Caco-2 (cell line): Measurements from ENCODE around the gene ZC3H12A. TPM values are rescaled to one million over a fixed set of nuclear protein-coding genes. Genes with fewer than 3 reads are reported as not detected.
"Not testable (repeated sequence)": the region's sequence is repeated elsewhere in the genome, so short reads cannot be mapped to it uniquely, and the experiment has no call there.

Experiments
- BruUV-seq: library from RNA; stranded (reverse); fragments of 400-500 nt; replicated peaks from 2 replicates; lab custom pipeline; 2021; lab: Mats Ljungman, UMichigan
- CTCF ChIA-PET: fragments of 300-600 bp; sonication (Branson Sonifier 250); formaldehyde crosslinking; loops from one replicate; lab custom pipeline; 2022; ENCODE audit warnings: antibody characterized with exemption; lab: Charles Lee
- POLR2A ChIA-PET: fragments of 300-600 bp; sonication (Branson Sonifier 250); formaldehyde crosslinking; loops from one replicate; lab custom pipeline; 2022; ENCODE audit warnings: antibody characterized with exemption; lab: Charles Lee
- DNase-seq, 2 experiments: peaks; one replicate each; pipeline versions ENCODE4 v3.0.0 to v3.0.0-alpha.2; 2020 to 2022
- H3K27me3 ChIP-seq: replicated peaks from 2 replicates; pipeline ENCODE4 v1.6.0; 2011; ENCODE audit warnings: low read length; ENCODE audit not compliant: control insufficient read depth, insufficient read depth
- H3K36me3 ChIP-seq: 2 replicates; pipeline ENCODE4 v1.5.1; 2011; ENCODE audit warnings: low read length; ENCODE audit not compliant: control insufficient read depth, insufficient read depth
- H3K4me1 ChIP-seq: fragments of 250-450 bp; sonication (Bioruptor Pico); 2 replicates; pipeline ENCODE4 v1.5.1; 2020; ENCODE audit warnings: mild to moderate bottlenecking
- H3K4me3 ChIP-seq: 2 replicates; pipeline ENCODE4 v1.5.1; 2011; ENCODE audit warnings: low read depth, mild to moderate bottlenecking, control low read depth, low read length
- H3K9me3 ChIP-seq: fragments of 250-450 bp; sonication (Bioruptor Pico); 2 replicates; pipeline ENCODE4 v1.5.1; 2020; ENCODE audit warnings: mild to moderate bottlenecking, moderate library complexity
- H3K27ac Mint-ChIP-seq: one replicate; pipeline ENCODE4 v1.8.0; 2022; ENCODE audit warnings: mixed read lengths; ENCODE audit not compliant: unreplicated experiment
- H3K27me3 Mint-ChIP-seq: one replicate; pipeline ENCODE4 v1.8.0; 2022; ENCODE audit warnings: mixed read lengths; ENCODE audit not compliant: insufficient read depth, unreplicated experiment
- H3K36me3 Mint-ChIP-seq: one replicate; pipeline ENCODE4 v1.8.0; 2022; ENCODE audit warnings: mild to moderate bottlenecking, mixed read lengths; ENCODE audit not compliant: insufficient read depth, unreplicated experiment
- H3K4me1 Mint-ChIP-seq: one replicate; pipeline ENCODE4 v1.8.0; 2022; ENCODE audit warnings: low read depth, mixed read lengths; ENCODE audit not compliant: unreplicated experiment
- H3K4me3 Mint-ChIP-seq: one replicate; pipeline ENCODE4 v1.8.0; 2022; ENCODE audit warnings: mild to moderate bottlenecking, moderate library complexity, mixed read lengths; ENCODE audit not compliant: unreplicated experiment
- H3K9me3 Mint-ChIP-seq: one replicate; pipeline ENCODE4 v1.8.0; 2022; ENCODE audit warnings: mixed read lengths; ENCODE audit not compliant: unreplicated experiment
- intact Hi-C: fragments of 100-400 bp; cut with micrococcal nuclease; formaldehyde crosslinking; loops from one replicate; pipeline ENCODE4 v1.10.0; 2022; ENCODE audit not compliant: unreplicated experiment
- microRNA-seq: library from miRNA; unstranded; fragments of <30 nt; microRNA quantifications from one replicate; pipeline ENCODE4 v1.2.0, GENCODE V29; 2022
- total RNA-seq: library from RNA; stranded (reverse); gene quantifications from 2 replicates; pipeline ENCODE4 v1.2.3, GENCODE V29; 2022
- TF ChIP-seq, protein P1 (sequence below), 2 experiments: fragments of 200-600 bp in 1 of 2; IDR thresholded peaks; 1 replicate in 1 of 2; 2 replicates in 1 of 2; pipeline versions ENCODE4 v1.5.1 to v1.8.0; 2011 to 2022; ENCODE audit warnings: antibody characterized with exemption in 1 of 2, control low read depth in 1 of 2, inconsistent platforms in 1 of 2, low read depth in 1 of 2, low read length in 1 of 2, mild to moderate bottlenecking in 1 of 2, moderate library complexity in 1 of 2; ENCODE audit not compliant: insufficient read depth in 1 of 2, severe bottlenecking in 1 of 2, unreplicated experiment in 1 of 2

The ZC3H12A gene
- total RNA-seq, 1 experiment from 2014 or later: 4.7 TPM

DNA sequence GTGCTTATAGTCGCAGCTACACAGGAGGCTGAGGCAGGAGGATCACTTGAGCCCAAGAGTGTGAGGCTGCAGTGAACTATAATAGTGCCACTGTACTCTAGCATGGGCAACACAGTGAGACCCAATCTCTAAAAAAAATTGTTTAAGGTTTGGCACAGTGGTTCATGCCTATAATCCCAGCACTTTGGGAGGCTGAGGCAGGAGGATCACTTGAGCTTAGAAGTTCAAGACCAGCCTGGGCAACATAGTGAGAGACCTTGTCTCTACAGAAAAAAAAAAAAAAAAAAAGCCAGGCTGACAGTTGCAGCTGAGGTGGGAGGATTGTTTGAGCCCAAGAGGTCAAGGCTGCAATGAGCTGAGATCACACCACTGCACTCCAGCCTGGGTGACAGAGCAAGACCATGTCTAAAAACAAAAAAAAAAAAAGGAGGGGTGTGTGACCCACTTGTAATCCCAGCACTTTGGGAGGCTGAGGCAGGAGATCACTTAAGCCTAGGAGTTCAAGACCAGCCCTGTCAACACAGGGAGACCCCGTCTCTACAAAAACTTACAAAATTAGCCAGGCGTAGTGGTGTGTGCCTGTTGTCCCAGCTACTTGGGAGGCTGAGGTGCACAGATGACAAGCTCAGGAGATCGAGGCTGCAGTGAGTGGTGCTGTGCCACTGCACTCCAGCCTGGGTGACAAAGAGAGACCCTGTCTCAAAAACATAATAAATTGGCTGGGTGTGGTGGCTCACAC, 58.2 kb downstream of the ZC3H12A start:
- intact Hi-C loops, DNase-seq, H3K27ac Mint-ChIP-seq, H3K36me3 ChIP-seq, H3K27me3 ChIP-seq, H3K4me3 ChIP-seq, H3K9me3 ChIP-seq, BruUV-seq, H3K9me3 Mint-ChIP-seq, H3K4me1 ChIP-seq, H3K27me3 Mint-ChIP-seq, POLR2A ChIA-PET, H3K4me3 Mint-ChIP-seq: not testable (repeated sequence)
- CTCF ChIA-PET: interaction anchor here (0.6 to 0.7 kb wide), 2 partner anchors 59 to 135 kb away, joined by 3 to 5 read pairs; no protein-coding TSS in a partner anchor
- H3K36me3 Mint-ChIP-seq: peaks cover 14% of the 10 kb centered on the region
- peaks cover 17% of the 10 kb centered on the region for H3K4me1 Mint-ChIP-seq

DNA sequence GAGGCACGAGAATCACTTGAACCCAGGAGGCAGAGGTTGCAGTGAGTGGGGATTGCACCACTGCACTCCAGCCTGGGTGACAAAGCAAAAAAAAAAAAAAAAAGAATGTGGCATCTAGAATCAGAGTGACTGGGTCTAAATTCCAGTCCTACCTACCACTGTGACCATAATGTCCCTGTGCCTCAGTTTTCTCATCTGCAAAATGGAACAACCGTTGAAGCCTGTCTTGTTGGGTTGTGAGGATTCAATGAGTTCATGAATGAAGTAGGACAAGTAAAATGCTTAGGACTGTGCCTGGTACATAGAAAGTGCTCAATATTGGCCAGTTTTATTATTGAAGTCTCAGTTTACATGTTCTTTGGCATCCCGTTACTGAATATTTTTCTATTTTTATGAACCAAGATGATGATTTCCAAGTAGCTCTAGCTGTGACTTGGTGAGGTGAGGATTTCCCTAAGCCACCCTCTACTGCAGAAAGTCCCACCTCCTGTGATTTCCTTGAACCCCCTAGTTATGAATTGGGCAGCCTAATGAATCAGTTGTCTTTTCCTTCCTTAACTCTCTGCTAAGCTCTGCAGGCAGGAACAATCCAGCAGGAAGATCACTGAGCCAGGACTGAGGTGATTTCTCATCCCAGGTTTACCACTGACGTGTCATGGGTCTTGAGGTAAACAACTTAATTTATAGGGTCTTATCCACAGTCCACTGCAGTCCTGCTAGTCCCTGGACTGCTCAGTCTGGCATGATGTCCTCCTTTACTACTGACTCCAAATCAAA, 59.1 kb downstream of the ZC3H12A start:
- no peak overlapping the region for H3K4me3 ChIP-seq
- H3K9me3 Mint-ChIP-seq: no peaks in the 10 kb centered on the region
- peak overlapping the region; percentile 96 for H3K27ac Mint-ChIP-seq
- no peaks in the 10 kb centered on the region; the same call in 1 of the 2 replicates for H3K36me3 ChIP-seq
- TF ChIP-seq, protein P1, sequence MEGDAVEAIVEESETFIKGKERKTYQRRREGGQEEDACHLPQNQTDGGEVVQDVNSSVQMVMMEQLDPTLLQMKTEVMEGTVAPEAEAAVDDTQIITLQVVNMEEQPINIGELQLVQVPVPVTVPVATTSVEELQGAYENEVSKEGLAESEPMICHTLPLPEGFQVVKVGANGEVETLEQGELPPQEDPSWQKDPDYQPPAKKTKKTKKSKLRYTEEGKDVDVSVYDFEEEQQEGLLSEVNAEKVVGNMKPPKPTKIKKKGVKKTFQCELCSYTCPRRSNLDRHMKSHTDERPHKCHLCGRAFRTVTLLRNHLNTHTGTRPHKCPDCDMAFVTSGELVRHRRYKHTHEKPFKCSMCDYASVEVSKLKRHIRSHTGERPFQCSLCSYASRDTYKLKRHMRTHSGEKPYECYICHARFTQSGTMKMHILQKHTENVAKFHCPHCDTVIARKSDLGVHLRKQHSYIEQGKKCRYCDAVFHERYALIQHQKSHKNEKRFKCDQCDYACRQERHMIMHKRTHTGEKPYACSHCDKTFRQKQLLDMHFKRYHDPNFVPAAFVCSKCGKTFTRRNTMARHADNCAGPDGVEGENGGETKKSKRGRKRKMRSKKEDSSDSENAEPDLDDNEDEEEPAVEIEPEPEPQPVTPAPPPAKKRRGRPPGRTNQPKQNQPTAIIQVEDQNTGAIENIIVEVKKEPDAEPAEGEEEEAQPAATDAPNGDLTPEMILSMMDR (IDR thresholded peaks at IDR 0.05; ENCODE audit: insufficient read depth in 1 of 2, low read depth in 1 of 2, low read length in 1 of 2, severe bottlenecking in 1 of 2, unreplicated experiment in 1 of 2): no peak
- H3K4me1 Mint-ChIP-seq: peaks cover 17% of the 10 kb centered on the region
- H3K9me3 ChIP-seq: no peaks in the 10 kb centered on the region
- POLR2A ChIA-PET: no interaction called here
- intact Hi-C loops: loop anchor here (2.0 kb wide), 1 partner anchor 19 kb away; the partner anchor contains the start of gene MEAF6
- DNase-seq: no peak
- peaks cover 9% of the 10 kb centered on the region for H3K4me1 ChIP-seq
- H3K27me3 ChIP-seq: no peaks in the 10 kb centered on the region
- no peak overlapping the region for H3K4me3 Mint-ChIP-seq
- BruUV-seq: no TSS peak
- H3K36me3 Mint-ChIP-seq: peaks cover 21% of the 10 kb centered on the region
- H3K27me3 Mint-ChIP-seq: no peaks in the 10 kb centered on the region
- CTCF ChIA-PET: no interaction called here

Small RNA genes lying within 50 kb of the gene (microRNA-seq; reads per million reads assigned to microRNA genes)
- 0.74 reads per million for gene MIR5581
- not detected for gene MIR6732

Other genes with a start within 250 kb of the ZC3H12A start
- gene MEAF6, start 40.2 kb downstream of the ZC3H12A start, total RNA-seq: 36.8 and 38.3 TPM in 2 replicates
- gene SNIP1, start 79.7 kb downstream of the ZC3H12A start, total RNA-seq: 13.7 and 14.6 TPM in 2 replicates
- 0.21 and 0.27 TPM in 2 replicates for gene DNALI1, start 82.4 kb downstream of the ZC3H12A start, total RNA-seq
- 51.6 and 53.8 TPM in 2 replicates for gene GNL2, start 121.4 kb downstream of the ZC3H12A start, total RNA-seq
- gene RSPO1, start 160.3 kb downstream of the ZC3H12A start, total RNA-seq: not detected in 2 replicates
- gene CDCA8, start 217.9 kb downstream of the ZC3H12A start, total RNA-seq: 35.4 and 37.0 TPM in 2 replicates